Esophagus squamous epithelium (tissue), 4 donors: Measurements from ENCODE around the gene FGF14.

Experiments
- POLR2A ChIP-seq, 4 donors: fragments of 450-650 bp; IDR thresholded peaks; one replicate each; pipeline ENCODE4 v1.6.1; 2017; ENCODE audit warnings: antibody characterized with exemption in 4 of 4, mild to moderate bottlenecking in 4 of 4, moderate library complexity in 3 of 4
- TF ChIP-seq, protein P1 (sequence below), 6 experiments: fragments of 450-650 bp in 4 of 6; fragments of 200-600 bp in 2 of 6; sonication (generic) in 2 of 6; IDR thresholded peaks; one replicate each; pipeline ENCODE4 v1.5.1; 2016 to 2019; ENCODE audit warnings: antibody characterized with exemption in 6 of 6, mild to moderate bottlenecking in 4 of 6, moderate library complexity in 4 of 6

DNA sequence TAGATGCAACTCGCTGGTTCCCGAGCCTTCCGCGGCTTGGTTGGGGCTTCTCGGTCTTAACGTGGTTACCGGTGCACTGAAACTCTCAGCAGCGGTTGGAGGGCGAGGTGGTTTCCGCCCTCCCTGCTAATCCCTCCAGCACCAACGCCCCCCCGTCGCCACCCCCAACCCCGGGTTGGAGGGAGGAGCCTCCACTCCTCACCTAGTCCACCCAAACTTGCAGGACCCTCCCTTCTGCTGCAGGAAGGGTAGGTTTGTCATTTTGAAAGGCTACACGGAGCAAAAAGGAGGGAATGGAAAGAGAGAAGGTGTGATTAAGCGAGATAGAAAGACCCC, 484.4 kb downstream of the FGF14 start:
- no peak for TF ChIP-seq POLR2A (IDR thresholded peaks at IDR 0.05)
- TF ChIP-seq, protein P1, sequence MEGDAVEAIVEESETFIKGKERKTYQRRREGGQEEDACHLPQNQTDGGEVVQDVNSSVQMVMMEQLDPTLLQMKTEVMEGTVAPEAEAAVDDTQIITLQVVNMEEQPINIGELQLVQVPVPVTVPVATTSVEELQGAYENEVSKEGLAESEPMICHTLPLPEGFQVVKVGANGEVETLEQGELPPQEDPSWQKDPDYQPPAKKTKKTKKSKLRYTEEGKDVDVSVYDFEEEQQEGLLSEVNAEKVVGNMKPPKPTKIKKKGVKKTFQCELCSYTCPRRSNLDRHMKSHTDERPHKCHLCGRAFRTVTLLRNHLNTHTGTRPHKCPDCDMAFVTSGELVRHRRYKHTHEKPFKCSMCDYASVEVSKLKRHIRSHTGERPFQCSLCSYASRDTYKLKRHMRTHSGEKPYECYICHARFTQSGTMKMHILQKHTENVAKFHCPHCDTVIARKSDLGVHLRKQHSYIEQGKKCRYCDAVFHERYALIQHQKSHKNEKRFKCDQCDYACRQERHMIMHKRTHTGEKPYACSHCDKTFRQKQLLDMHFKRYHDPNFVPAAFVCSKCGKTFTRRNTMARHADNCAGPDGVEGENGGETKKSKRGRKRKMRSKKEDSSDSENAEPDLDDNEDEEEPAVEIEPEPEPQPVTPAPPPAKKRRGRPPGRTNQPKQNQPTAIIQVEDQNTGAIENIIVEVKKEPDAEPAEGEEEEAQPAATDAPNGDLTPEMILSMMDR (IDR thresholded peaks at IDR 0.05), result no peak
